ENCODE measurements around the gene AAGAB. TPM values are rescaled to one million over a fixed set of nuclear protein-coding genes. Genes with fewer than 3 reads are reported as not detected.

AAGAB gene
- total and polyA plus RNA-seq, 8 donors, result 11.2 to 89.5 (median 32.0) TPM

DNA sequence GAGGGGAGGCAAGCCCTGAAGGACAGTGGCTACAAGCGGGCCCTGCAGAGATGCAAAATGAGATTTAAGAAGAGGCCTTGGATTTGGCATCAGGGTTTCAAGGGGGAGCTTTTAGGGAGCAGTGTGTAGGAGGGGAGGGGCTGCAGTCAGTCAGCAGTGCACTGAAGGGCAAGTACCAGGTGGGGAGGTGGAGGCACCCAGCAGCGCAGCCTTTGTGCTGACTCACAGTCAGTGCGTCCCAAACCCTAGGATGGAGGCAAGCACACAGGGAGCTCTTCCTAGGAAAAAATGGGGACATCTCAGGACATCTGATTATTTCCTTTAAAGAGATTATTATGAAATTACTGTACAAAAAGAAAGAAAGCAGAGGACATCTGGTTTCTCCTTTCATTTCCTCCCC is 80.0 kb downstream of the AAGAB start:
- peak overlapping the region in 4 of 5 donors; percentile 22 to 72 (median 60) for H3K27ac ChIP-seq
- no peaks in the 10 kb centered on the region for H3K27me3 ChIP-seq

DNA sequence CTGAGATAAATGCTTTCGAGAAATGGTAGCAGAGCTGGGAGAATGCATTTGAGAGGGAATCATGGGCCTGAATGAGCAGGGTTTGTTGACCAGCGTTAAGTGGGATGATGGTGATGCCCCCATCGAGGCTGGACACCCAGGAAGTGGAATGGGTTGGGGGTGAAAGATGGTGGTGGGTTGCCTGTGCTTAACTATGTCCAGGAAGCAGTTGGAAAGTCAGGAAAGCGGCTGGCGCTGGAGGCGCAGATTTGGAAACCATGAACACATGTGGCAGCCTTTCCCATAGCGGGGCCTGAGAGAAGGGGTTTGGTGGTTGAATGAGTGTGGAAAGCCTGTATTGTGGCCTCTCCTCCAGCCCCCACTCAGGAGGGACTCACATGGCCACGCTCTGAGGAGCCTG is 80.7 kb downstream of the AAGAB start:
- WGBS, 5 donors, result 86 to 98% (median 97%) methylated on average over 8 of the region's 8 CpGs
- Histone ChIP-seq H3K27ac (peak overlapping the region in 1 of 5 donors; percentile 71), H3K27me3 (no peaks in the 10 kb centered on the region), H3K4me1 (peaks cover 31 to 52% (median 41%) of the 10 kb centered on the region in 4 donors), H3K4me3 (no peak overlapping the region), H3K9me3 (no peaks in the 10 kb centered on the region), H3K36me3 (peaks cover 7 to 60% (median 48%) of the 10 kb centered on the region in 4 donors)
- TF ChIP-seq EP300 (IDR thresholded peaks at IDR 0.05), result no peak
- TF ChIP-seq POLR2A (IDR thresholded peaks at IDR 0.05), result no peak
- no peak for TF ChIP-seq POLR2AphosphoS5 (IDR thresholded peaks at IDR 0.05)
- TF ChIP-seq, protein P1, sequence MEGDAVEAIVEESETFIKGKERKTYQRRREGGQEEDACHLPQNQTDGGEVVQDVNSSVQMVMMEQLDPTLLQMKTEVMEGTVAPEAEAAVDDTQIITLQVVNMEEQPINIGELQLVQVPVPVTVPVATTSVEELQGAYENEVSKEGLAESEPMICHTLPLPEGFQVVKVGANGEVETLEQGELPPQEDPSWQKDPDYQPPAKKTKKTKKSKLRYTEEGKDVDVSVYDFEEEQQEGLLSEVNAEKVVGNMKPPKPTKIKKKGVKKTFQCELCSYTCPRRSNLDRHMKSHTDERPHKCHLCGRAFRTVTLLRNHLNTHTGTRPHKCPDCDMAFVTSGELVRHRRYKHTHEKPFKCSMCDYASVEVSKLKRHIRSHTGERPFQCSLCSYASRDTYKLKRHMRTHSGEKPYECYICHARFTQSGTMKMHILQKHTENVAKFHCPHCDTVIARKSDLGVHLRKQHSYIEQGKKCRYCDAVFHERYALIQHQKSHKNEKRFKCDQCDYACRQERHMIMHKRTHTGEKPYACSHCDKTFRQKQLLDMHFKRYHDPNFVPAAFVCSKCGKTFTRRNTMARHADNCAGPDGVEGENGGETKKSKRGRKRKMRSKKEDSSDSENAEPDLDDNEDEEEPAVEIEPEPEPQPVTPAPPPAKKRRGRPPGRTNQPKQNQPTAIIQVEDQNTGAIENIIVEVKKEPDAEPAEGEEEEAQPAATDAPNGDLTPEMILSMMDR (IDR thresholded peaks at IDR 0.05), result no peak
- intact Hi-C loops (cut with DNase I; ENCODE audit: low total_unique reads), result no loop called here
- no peak for DNase-seq

More for the DNA sequence above, 80.0 kb downstream of the AAGAB start:
- Histone ChIP-seq H3K4me1 (peaks cover 32 to 57% (median 42%) of the 10 kb centered on the region in 4 donors), H3K9me3 (no peaks in the 10 kb centered on the region), H3K36me3 (peaks cover 7 to 60% (median 50%) of the 10 kb centered on the region in 4 donors), H3K4me3 (no peak overlapping the region)
- intact Hi-C loops (cut with DNase I; ENCODE audit: low total_unique reads), result no loop called here
- TF ChIP-seq POLR2A (IDR thresholded peaks at IDR 0.05) (no peak), POLR2AphosphoS5 (IDR thresholded peaks at IDR 0.05) (no peak), EP300 (IDR thresholded peaks at IDR 0.05) (no peak)
- TF ChIP-seq, protein P1 (IDR thresholded peaks at IDR 0.05), result no peak
- no peak for DNase-seq
- WGBS, 5 donors, result 90 to 99% (median 97%) methylated on average over 3 of the region's 3 CpGs

DNA sequence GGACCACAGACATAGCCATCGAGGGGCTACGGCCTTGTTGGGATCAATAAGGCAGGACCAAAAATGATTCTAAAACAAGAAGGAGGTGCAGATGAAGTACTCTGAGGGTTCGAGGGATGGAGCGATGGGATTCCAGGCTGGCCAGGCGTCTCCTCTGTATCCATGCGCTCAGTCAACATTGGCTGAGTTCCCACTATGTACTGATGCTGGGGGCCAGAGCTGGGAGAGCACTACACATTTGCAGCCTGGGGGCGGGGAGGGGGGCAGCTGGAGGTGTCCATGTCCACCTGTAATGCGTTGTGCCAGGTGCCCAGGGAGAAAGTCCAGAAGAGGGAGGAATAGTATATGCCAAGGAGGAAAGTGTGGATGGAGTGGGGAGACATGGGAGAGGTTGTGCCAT is 81.5 kb downstream of the AAGAB start:
- 74 to 94% (median 88%) methylated on average over 8 of the region's 8 CpGs for WGBS, 5 donors
- Histone ChIP-seq H3K27ac (no peak overlapping the region), H3K4me1 (peaks cover 24 to 52% (median 37%) of the 10 kb centered on the region in 4 donors), H3K4me3 (no peak overlapping the region), H3K27me3 (no peaks in the 10 kb centered on the region), H3K36me3 (peaks cover 7 to 67% (median 52%) of the 10 kb centered on the region in 4 donors), H3K9me3 (no peaks in the 10 kb centered on the region)
- DNase-seq, result no peak
- intact Hi-C loops (cut with DNase I; ENCODE audit: low total_unique reads), result no loop called here
- TF ChIP-seq POLR2AphosphoS5 (IDR thresholded peaks at IDR 0.05) (no peak), EP300 (IDR thresholded peaks at IDR 0.05) (no peak), POLR2A (IDR thresholded peaks at IDR 0.05) (no peak)
- TF ChIP-seq, protein P1 (IDR thresholded peaks at IDR 0.05), result no peak

DNA sequence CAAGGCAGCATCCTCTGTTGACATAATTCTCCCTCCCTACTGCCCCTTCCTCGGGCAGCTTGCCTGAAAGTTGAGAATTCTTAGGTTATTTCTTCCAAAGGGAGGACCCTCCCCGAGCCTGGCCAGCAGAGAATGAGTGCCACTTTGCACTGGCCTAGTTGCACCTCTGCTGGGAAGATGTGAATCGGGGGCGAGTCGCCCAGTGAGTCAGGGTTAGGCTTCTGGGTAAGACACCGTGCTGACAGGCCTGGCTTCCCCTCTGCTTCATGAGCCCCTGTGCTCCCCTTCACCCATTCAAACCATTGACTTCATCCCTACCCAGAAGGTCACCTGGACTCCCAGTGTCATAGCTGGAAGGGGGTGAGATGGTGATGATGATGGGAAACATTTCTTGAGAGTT is 82.3 kb downstream of the AAGAB start:
- 90 to 98% (median 92%) methylated on average over 6 of the region's 6 CpGs for WGBS, 5 donors
- H3K36me3 ChIP-seq, result peaks cover 7 to 75% (median 60%) of the 10 kb centered on the region in 4 donors
- intact Hi-C loops (cut with DNase I; ENCODE audit: low total_unique reads), result no loop called here
- DNase-seq, result no peak
- peaks cover 31 to 52% (median 39%) of the 10 kb centered on the region in 4 donors for H3K4me1 ChIP-seq
- TF ChIP-seq POLR2AphosphoS5 (IDR thresholded peaks at IDR 0.05) (no peak), EP300 (IDR thresholded peaks at IDR 0.05) (no peak), POLR2A (IDR thresholded peaks at IDR 0.05) (no peak)
- TF ChIP-seq, protein P1 (IDR thresholded peaks at IDR 0.05), result no peak
- no peaks in the 10 kb centered on the region for H3K27me3 ChIP-seq
- no peak overlapping the region for H3K27ac ChIP-seq
- H3K4me3 ChIP-seq, result no peak overlapping the region
- H3K9me3 ChIP-seq, result no peaks in the 10 kb centered on the region

Data from stomach (tissue), 9 donors.